ENCODE data around the gene LRRC63.

LRRC63 gene

DNA sequence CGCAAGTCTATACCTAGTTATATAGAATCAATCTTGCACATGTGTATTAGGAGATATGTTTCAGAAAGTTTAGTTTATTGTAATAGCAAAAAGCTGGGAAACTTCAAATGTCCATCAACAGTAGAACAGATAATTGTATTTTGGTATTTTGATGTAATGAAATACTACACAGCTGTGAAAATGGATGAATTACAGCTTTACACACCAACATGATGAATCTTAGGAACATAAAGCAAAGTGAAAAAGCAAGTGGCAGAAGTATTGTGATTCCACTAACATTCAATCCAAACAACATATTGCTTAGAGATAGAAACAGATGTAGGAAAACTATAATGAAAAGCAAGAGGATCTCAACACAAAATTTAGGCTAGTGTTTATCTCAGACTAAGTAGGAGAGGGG is 102.9 kb downstream of the LRRC63 start:
- no peak for DNase-seq

DNA sequence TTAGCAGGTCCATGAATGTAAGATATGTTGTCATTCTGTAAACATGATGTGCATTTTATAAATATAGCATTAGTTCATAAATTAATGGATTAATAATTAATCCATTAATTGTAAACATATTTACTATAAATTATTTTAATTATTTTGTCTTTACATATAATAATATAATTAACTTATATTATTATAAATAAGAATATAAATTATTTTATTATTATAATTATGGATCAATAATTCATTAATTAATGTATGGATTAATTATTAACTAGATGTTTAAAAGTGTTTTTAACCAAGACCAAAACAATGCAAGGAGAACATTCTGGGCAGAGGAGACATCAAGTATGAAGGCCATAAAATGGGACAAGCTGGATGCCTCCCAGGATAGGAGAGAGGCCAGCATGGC is 103.3 kb downstream of the LRRC63 start:
- no peak for DNase-seq

- no peak for DNase-seq
These were observed 103.9 kb downstream of the LRRC63 start for GRCh38 chr13:46315491-46316075.

GRCh38 chr13:46317120-46317519 is 105.4 kb downstream of the LRRC63 start:
- no peak for DNase-seq

GRCh38 chr13:46318986-46319385 is 107.3 kb downstream of the LRRC63 start:
- DNase-seq = no peak

GRCh38 chr13:46320406-46320805 is 108.7 kb downstream of the LRRC63 start:
- no peak for DNase-seq

- no peak for DNase-seq
These were observed 109.1 kb downstream of the LRRC63 start for GRCh38 chr13:46320821-46321220.

DNA sequence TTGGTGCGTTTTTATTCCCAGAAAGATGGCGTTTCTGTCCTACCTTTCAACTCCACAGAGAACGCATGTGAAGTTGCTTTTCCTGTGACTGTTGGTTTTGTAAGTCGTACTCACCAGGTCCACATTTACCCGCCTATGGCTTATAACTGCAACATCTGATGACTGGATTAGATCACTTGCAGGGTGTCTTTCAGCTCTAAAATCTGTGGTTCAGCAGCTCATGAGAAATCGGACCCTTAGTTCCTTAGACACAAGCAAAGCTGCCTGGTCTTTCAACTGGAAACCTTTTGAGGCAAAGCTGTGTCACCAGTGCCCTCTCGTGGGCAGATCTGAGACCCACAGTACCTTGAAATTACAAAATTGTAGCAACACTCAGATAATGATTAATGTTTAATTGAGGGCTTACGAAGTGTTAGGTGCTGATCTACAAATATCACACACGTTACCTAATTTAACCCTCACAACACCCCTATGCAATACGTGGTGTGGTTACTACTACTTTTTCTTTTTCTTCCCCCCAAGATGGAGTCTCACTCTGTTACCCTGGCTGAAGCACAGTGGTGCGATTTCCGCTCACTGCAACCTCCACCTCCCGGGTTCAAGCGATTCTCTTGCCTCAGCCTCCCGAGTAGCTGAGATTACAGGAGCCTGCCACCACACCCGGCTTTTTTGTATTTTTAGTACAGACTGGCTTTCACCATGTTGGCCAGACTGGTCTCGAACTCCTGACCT is 109.9 kb downstream of the LRRC63 start:
- peak; percentile 72 for DNase-seq

GRCh38 chr13:46324976-46325375 is 113.2 kb downstream of the LRRC63 start:
- DNase-seq = no peak

All from activated naive CD4-positive, alpha-beta T cell treated with Interleukin-2 at 50 U/mL for 16 hours (primary cell).